Uterus (tissue), 2 donors: ENCODE data around the gene CREB5.

Experiments
- CTCF ChIP-seq, 4 experiments: fragments of 200-600 bp in 2 of 4; fragments of 450-650 bp in 2 of 4; sonication (generic) in 2 of 4; IDR thresholded peaks; one replicate each; pipeline ENCODE4 v1.5.1; 2016 to 2019; ENCODE audit warnings: antibody characterized with exemption in 4 of 4, mild to moderate bottlenecking in 2 of 4, moderate library complexity in 1 of 4
- POLR2A ChIP-seq, 2 donors: fragments of 450-650 bp; IDR thresholded peaks; one replicate each; pipeline ENCODE4 v1.6.1; 2016; ENCODE audit warnings: antibody characterized with exemption in 2 of 2, mild to moderate bottlenecking in 1 of 2, moderate library complexity in 1 of 2

GRCh38 chr7:28681693-28682310 is 269.5 kb downstream of the CREB5 start:
- TF ChIP-seq CTCF (IDR thresholded peaks at IDR 0.05) (no peak), POLR2A (IDR thresholded peaks at IDR 0.05) (no peak)
